GM12891 (cell line): Measurements from ENCODE around the gene GLRA3.

Experiments
- POLR2A ChIP-seq: IDR thresholded peaks from 2 replicates; pipeline ENCODE4 v1.6.1; 2011; ENCODE audit warnings: low read depth, low read length, control low read depth
- POLR2AphosphoS5 ChIP-seq: IDR thresholded peaks from 2 replicates; pipeline ENCODE4 v1.6.1; 2011; ENCODE audit warnings: low read depth, low read length, control low read depth

DNA sequence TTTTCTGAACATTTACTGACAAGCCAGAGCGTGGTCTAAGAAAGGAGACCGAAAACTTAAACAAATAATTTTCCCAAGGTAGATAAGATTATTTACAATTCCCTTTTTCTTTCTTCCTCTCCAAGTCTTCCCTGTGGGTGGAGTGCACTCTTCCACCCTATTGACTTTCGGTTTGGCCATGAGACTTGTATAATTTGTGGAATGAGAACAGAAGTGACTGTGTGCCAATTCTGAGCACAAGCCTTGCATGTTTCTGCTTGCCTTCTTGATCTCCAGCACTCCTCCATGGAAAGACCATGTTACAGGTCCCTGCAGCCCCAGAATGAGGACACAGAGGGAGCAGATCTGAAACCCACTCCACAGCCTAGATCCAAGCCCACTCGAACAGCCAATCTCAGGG, 156.8 kb downstream of the GLRA3 start:
- TF ChIP-seq POLR2A = no peak
- TF ChIP-seq POLR2AphosphoS5 = no peak
